Stimulated activated CD8-positive, alpha-beta memory T cell treated with anti-CD3 and anti-CD28 coated beads, Interleukin-4, amount 100 ng/mL, for 4 hours (primary cell): ENCODE results near the gene PPP1R9B.
A peak's percentile ranks its signal among the peaks of the same experiment; 100 is the strongest.

Source experiments
- DNase-seq, 2 donors: peaks; one replicate each; pipeline ENCODE4 v3.0.0-alpha.2; 2020; ENCODE audit warnings: low read depth in 2 of 2, low spot score in 1 of 2

The PPP1R9B gene

GRCh38 chr17:50094753-50095619 is 55.5 kb downstream of the PPP1R9B start, which contains the start of gene PDK2:
Gene PDK2 (plus strand): TSS chr17:50095351. CDS start chr17:50095436, 85 bp downstream.
- peak; percentile 89 to 95 for DNase-seq

DNA sequence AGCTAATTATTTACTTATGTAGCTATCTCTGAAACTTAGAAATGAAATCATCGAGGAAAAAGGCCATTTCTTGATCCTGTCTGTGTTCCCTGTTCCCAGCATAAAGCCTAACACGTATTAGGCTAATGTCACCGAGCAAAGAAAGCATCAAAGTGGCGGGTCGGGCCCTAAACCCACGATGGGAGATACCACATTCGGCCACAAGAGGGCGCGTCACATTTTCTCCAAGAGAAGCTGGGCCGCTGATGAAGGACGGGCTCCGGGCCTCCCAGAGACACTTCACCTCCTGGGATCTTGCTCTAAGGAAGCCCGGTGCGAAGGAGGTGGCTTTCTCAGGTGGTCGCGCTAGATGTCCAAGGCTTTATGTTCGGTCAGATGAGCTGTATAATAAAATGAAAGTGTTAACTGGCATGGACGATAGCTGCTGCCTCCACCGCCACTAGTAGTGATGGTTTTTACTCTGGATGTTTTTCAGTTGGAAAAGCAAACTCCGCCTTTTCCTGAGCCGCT is 56.2 kb downstream of the PPP1R9B start:
- peak; percentile 70 to 91 for DNase-seq

GRCh38 chr17:50093807-50094206 is 56.7 kb downstream of the PPP1R9B start:
- no peak for DNase-seq

DNA sequence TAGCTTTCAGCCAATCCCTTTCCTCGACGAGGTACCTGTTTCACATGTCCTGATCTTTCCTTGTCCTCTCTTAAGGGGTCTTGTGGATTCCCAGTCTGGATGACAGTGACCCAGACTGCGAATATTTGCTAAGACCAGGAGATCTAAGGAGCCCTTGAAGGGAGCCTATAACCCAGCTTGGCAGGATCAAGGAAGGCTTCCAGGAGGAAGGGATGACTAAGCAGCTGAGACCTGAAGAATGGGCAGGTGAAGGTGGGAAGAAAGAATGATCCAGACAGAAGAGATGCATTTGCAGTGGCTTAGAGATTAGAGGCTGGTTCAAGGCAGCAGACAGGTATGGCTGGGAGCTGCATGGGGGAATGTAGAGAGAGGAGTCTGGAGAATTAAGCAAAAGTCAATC is 57.2 kb downstream of the PPP1R9B start:
- no peak for DNase-seq

- no peak for DNase-seq
Observed at GRCh38 chr17:50091918-50092285, 58.6 kb downstream of the PPP1R9B start.

DNA sequence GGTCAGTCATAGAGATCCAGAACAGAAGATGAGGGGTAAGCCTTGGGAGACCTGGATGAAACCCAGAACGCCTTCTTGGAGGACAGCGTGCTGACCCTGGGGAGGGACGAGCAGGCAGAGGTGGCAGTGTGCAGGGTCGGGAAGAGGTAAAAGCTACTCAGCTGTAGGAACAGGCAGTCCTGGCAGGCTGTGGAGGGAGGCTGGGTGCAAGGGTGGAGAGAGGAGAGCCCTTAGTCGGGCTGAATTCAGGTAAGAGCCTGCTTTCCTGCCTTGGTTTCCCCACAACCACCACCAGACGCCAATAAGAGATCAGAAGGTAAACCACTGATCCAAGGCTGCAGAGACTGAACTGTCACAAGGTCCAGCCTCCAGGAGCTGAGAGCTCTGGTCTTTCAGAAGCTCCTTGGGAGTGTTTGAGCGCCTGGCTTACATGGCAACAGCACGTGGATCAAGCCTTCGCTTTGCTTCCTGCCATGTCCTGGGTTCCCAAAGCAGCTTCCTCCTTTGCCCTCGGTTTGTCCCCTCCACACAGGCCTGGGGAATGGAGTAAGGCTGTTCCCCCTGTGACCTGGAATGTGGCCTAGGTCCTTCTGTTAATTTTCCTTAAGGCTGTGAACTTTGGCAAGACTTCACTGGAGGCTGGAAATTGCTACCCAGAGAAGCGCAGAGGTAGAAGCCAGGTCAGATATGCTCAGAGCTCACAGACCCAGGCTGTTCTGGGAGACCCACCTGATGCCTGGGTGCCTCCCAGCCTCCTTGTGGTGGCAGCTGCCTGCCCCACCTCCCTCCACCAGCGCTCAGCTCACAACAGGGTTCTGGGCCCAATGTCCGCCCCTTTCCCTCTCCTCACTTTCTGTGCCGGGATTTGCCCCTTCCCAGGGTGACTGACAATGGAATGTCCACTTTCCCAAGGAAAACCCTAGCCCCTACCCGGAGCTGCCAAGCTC is 59.2 kb downstream of the PPP1R9B start:
- no peak for DNase-seq

DNA sequence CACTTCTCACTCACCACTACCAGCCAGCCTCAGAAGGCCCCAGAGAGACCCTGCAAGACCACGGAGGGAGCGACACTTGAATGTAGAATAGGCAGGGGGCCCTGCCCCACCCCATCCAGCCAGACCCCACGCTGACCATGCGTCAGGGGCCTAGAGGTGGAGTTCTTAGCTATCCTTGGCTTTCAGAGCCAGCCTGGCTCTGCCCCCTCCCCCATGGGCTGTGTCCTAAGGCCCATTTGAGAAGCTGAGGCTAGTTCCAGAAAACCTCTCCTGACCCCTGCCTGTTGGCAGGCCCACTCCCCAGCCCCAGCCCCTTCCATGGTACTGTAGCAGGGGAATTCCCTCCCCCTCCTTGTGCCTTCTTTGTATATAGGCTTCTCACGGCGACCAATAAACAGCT is 60.4 kb downstream of the PPP1R9B start:
- DNase-seq = no peak

- no peak for DNase-seq
Observed at GRCh38 chr17:50088952-50089825, 61.3 kb downstream of the PPP1R9B start.

DNA sequence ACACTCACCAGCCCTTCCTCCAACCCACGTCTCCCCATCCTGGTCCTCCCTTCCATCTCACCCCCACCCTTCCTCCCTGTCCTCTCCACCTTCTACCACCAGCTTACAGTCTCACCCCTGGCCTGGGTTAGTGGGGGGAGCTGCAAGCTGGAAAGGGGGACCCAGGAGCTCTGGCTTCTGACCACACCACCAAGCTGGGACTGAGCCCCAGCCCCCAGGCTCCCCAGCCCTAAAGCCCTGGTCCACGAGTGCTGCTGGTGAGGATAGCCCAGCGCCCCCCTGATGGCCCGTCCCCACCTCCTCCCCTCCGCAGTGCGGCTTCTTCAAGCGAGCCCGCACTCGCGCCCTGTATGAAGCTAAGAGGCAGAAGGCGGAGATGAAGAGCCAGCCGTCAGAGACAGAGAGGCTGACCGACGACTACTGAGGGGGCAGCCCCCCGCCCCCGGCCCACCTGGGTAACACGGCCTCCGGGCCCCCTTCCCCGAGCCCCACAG is 62.5 kb downstream of the PPP1R9B start:
- no peak for DNase-seq

DNA sequence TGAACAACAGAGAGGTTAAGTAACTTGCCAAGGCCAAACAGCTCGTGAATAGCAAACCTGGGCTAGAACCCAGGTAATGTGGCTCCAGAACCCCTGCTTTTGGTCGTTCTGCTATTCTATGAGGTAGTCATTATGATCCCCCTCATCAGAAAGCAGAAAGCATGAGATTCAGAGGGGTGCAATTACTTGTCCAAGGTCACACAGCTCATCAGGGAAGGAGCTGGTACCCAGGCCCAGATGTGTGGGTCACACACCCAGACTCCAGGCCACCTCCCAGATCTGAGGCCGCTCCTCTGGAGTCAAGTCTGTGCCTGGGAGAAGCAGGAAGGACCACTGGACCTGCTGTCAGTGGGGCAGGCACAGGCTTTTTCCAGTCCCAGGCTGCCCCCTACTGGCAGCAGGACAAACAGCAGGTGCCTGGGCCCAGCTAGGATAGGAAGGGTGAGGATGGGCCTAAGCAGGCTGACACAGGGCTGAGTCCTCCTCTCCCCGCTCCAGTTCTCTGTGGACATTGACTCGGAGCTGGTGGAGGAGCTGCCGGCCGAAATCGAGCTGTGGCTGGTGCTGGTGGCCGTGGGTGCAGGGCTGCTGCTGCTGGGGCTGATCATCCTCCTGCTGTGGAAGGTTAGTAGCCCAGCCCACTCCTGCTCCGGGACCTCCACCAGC is 63.1 kb downstream of the PPP1R9B start:
- peak; percentile 35 to 59 for DNase-seq
